GM21619 (cell line): Measurements from ENCODE around the gene SLC6A5.
A peak's percentile ranks its signal among the peaks of the same experiment; 100 is the strongest.

ENCODE experiments used
- ATAC-seq: cut with Tn5 transposase; IDR thresholded peaks from one replicate; pipeline ENCODE4 v1.9.1; 2021; ENCODE audit not compliant: unreplicated experiment

Gene SLC6A5

GRCh38 chr11:20596205-20597153 lies 2.9 kb upstream of the SLC6A5 start:
- no peak for ATAC-seq

GRCh38 chr11:20597154-20597679 lies 2.2 kb upstream of the SLC6A5 start:
- ATAC-seq: no peak

- ATAC-seq: no peak
Measured at GRCh38 chr11:20597680-20598484, 1.5 kb upstream of the SLC6A5 start.

GRCh38 chr11:20598492-20598891 lies 916 bp upstream of the SLC6A5 start:
- ATAC-seq: no peak

- no peak for ATAC-seq
Measured at GRCh38 chr11:20600020-20600346, 575 bp downstream of the SLC6A5 start.

GRCh38 chr11:20600551-20600950 lies 1.1 kb downstream of the SLC6A5 start:
- ATAC-seq: no peak

GRCh38 chr11:20601221-20601914 lies 2.0 kb downstream of the SLC6A5 start:
- ATAC-seq: no peak

- no peak for ATAC-seq
Measured at GRCh38 chr11:20604295-20604803, 4.9 kb downstream of the SLC6A5 start.

- no peak for ATAC-seq
Measured at GRCh38 chr11:20604864-20605601, 5.6 kb downstream of the SLC6A5 start.

GRCh38 chr11:20605602-20606091 lies 6.2 kb downstream of the SLC6A5 start:
- no peak for ATAC-seq

- ATAC-seq: no peak
Measured at GRCh38 chr11:20608934-20609333, 9.5 kb downstream of the SLC6A5 start.

GRCh38 chr11:20609727-20610707 lies 10.6 kb downstream of the SLC6A5 start:
- peak; percentile 99 for ATAC-seq

GRCh38 chr11:20610825-20611224 lies 11.4 kb downstream of the SLC6A5 start:
- no peak for ATAC-seq

GRCh38 chr11:20611445-20611844 lies 12.0 kb downstream of the SLC6A5 start:
- no peak for ATAC-seq

GRCh38 chr11:20611892-20612291 lies 12.5 kb downstream of the SLC6A5 start:
- ATAC-seq: no peak

- no peak for ATAC-seq
Measured at GRCh38 chr11:20612416-20612815, 13.0 kb downstream of the SLC6A5 start.

- no peak for ATAC-seq
Measured at GRCh38 chr11:20616920-20617319, 17.5 kb downstream of the SLC6A5 start.

GRCh38 chr11:20617346-20618005 lies 18.1 kb downstream of the SLC6A5 start:
- ATAC-seq: no peak
